IMR-90 (cell line): ENCODE data around the gene AQP6.

Experiments
- BHLHE40 ChIP-seq: fragments of 150-350 bp; IDR thresholded peaks from 2 replicates; pipeline ENCODE4 v1.6.1; 2016; ENCODE audit warnings: mild to moderate bottlenecking, low read depth, low read length
- POLR2A ChIP-seq: IDR thresholded peaks from 2 replicates; pipeline ENCODE4 v1.6.1; 2012; ENCODE audit warnings: mild to moderate bottlenecking, low read depth, low read length
- RAD21 ChIP-seq: IDR thresholded peaks from 2 replicates; pipeline ENCODE4 v1.6.1; 2012; ENCODE audit warnings: low read length, improper control_type of control experiment
- RCOR1 ChIP-seq: IDR thresholded peaks from 2 replicates; pipeline ENCODE4 v1.6.1; 2012; ENCODE audit warnings: mild to moderate bottlenecking, low read length, improper control_type of control experiment; ENCODE audit not compliant: insufficient replicate concordance
- TF ChIP-seq, protein P1 (sequence below): conservative IDR thresholded peaks from 2 replicates; pipeline ENCODE4 v1.5.1; 2012; ENCODE audit warnings: mild to moderate bottlenecking, low read depth, low read length, improper control_type of control experiment

DNA sequence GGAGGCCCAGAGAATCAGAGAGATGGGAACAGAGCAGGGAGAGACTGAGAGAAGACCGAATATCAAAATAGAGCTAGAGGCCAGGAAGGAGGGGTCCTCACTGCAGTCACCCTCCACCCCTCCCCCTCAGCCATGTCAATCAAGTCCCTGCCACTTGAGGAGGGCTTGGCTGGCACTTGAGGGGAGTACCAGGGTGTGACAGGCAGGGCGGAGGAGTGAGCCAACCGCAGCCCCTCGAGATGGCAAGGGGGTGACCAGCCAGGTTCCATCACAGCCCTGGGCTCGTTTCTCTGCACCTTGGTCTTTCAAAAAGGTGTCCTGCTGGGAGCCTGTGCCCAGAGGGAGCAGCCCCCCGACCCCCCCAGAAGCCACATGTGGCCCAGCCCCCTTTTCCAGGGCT is 6.9 kb upstream of the AQP6 start:
- TF ChIP-seq, protein P1, sequence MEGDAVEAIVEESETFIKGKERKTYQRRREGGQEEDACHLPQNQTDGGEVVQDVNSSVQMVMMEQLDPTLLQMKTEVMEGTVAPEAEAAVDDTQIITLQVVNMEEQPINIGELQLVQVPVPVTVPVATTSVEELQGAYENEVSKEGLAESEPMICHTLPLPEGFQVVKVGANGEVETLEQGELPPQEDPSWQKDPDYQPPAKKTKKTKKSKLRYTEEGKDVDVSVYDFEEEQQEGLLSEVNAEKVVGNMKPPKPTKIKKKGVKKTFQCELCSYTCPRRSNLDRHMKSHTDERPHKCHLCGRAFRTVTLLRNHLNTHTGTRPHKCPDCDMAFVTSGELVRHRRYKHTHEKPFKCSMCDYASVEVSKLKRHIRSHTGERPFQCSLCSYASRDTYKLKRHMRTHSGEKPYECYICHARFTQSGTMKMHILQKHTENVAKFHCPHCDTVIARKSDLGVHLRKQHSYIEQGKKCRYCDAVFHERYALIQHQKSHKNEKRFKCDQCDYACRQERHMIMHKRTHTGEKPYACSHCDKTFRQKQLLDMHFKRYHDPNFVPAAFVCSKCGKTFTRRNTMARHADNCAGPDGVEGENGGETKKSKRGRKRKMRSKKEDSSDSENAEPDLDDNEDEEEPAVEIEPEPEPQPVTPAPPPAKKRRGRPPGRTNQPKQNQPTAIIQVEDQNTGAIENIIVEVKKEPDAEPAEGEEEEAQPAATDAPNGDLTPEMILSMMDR = no peak
- no peak for TF ChIP-seq POLR2A
- TF ChIP-seq RAD21 = no peak
- TF ChIP-seq BHLHE40 = no peak
- TF ChIP-seq RCOR1 = no peak
